ENCODE results near the gene FMN1.

Gene FMN1

DNA sequence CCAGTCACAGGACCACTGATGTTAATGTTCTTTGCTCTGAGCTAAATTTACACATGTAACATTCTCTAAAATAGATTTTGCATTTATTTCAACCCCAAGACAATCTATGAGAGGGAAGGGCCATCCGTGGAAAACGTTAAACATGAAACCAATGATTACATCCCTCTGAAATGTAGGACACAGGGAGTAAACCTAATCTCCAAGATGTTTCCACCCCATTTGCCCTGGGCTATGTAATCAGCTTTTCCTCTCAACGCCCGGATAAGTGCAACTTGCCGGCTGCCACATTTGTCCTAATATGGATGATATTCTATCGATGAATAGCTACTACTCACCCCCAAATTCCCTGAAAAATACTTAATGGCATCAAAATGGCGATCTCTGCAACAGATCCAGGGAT, 6.4 kb upstream of the FMN1 start:
- no peak for DNase-seq

- no peak for DNase-seq
Observed at GRCh38 chr15:33200444-33200843, 5.9 kb upstream of the FMN1 start.

DNA sequence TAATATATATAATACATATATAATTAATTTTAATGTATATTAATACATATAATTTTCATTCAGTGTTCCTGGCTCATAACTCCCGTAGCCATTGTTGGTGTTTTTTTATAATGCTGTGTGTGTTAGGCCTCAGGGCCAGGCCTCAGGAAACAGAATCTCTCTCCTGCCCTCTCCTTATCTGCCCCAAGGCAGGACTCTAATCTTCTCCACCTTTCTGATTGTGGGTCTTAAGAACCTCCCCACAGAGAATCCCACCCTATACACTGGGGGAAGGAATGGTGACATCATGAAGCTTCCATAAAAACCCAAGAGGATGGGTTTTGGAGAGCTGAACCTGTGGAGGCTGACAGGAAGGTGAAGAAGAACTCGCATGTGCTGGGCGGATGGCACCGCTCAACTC, 4.0 kb upstream of the FMN1 start:
- DNase-seq: no peak

DNA sequence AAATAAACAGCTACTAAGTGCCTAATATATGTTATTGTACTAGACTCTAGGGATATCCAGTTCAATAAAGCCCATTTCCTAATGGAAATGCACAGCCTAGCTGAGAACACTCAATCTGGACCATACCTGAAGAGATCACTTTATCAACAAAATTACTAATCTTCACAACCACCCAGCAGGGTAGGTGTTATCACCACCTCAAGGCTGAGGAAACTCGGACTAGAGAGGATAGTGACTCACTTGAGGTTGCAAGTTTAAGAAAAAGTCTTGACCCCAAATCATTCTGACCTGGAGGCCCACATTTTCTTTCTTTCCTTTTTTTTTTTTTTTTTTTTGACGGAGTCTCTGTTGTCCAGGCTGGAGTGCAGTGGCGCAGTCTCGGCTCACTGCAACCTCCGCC, 3.1 kb upstream of the FMN1 start:
- DNase-seq: no peak

DNA sequence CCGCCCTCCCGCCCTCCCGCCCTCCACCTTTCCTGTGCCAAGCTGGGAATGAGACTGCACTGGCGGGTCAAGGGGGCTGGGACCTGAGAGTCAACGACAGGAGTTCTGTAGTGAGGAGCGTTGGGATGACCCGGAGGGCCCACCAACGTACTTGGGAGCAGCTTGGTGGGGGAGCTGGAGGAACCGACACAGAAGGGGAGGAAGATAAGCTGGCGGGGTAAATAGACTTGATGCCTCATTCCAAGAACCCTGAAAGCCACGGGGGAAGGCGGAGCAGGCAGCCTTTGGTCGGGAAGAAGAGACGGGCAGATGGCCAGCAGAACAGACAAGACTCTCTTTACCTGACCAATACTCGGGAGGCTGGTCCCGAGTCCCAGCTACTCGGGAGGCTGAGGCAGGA, 277 bp downstream of the FMN1 start:
- no peak for DNase-seq

DNA sequence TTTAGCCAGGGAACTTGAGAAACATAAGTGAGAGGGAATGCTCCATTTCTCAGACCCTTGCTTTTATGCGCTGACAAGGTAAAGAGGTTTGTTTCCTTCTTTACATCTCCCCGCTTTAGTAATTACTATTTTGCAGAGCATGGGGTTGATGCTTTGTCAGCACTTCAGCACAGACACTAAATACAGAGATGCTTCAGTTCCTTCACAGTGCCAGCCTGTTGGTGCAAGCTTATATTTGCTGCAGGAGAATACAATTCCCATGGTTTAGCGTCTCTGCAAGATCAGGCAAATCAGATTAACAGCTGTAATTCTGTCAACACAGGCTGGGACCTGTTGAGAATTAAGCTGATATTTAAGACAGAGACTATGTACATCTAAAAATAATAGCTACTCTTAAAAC, 2.9 kb downstream of the FMN1 start:
- no peak for DNase-seq

DNA sequence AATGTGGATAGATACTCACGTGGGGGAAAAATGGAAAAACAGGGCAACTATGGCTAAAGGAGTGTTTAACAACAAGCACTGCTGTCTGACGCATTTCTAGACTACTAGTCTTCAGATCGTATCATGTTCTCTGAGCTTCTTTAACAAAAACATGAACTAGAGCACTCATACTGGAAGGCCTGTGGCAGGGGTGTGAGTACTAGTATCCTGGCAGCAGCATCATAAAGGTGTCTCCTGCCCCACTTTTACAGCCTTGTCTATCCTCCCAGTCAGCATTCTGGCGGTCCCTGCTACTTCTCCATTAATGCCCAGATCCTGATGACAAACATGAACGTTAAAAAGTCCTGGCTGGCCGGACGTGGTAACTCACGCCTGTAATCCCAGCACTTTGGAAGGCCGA, 4.0 kb downstream of the FMN1 start:
- DNase-seq: no peak

DNA sequence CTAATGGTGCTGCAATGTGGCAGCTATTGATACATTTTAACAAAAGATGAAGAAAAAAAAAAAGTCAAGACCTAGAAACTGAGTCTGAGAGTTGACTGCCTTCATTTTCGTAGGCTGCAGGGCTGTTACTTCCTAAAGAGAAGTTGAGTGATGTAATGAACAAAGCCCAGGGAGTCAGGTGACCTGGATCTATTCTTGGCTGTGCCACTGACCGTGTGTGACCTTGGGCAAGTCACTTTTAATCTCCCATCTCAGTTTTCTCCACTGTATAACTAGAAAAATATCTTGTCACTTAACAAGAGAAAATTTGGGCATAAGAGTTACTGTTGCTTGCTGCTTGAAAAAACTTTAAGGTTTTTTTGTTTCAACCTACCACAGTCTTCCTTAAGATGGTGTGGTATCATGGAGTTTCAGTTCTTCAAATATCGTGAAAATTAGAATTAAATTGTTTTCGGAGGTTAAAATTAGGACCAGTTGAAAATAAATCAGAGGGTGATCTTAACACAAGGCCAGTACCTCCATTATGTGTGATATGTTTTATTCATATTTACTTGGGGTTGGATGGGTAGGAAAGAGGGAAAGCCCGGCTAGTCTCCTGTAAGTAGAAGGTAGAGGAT, 5.8 kb downstream of the FMN1 start:
- DNase-seq: no peak

GRCh38 chr15:33188159-33188558, 6.4 kb downstream of the FMN1 start:
- DNase-seq: no peak

DNA sequence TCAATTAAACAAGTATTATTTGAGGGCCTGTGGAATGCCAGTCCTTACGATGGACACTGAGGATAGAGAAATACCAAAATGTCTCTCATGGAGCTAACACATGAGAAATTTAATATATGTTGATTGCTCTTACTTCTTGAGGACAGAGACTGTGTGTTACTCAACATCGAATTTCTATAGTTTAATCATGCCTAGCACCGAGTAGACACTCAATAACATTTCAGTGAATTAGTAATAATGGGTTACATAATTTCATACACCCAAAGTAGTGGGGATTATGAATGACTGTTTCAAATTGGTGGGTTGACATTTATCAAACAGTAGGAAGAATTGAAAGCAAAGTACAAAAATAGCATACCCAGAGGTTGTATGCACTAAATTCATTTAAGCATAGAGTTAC, 11.2 kb downstream of the FMN1 start:
- no peak for DNase-seq

DNA sequence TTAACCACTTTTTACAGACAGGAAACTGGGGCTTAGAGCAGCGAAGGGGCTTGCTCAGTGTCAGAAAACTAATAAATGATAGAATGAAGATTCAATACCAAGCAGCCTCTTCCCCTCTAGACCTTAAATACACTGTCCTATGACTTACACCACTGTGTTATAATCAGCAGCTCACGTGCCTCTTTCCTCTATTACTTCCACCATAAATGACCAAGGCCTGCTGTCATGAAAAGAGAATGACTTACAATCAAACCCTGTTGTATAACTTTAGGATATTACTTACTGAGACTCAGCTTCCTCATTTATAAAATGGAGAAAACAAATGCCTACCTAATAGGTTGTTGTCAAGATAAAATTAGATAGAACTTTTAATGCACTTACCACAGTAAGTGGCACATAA, 11.6 kb downstream of the FMN1 start:
- no peak for DNase-seq

DNA sequence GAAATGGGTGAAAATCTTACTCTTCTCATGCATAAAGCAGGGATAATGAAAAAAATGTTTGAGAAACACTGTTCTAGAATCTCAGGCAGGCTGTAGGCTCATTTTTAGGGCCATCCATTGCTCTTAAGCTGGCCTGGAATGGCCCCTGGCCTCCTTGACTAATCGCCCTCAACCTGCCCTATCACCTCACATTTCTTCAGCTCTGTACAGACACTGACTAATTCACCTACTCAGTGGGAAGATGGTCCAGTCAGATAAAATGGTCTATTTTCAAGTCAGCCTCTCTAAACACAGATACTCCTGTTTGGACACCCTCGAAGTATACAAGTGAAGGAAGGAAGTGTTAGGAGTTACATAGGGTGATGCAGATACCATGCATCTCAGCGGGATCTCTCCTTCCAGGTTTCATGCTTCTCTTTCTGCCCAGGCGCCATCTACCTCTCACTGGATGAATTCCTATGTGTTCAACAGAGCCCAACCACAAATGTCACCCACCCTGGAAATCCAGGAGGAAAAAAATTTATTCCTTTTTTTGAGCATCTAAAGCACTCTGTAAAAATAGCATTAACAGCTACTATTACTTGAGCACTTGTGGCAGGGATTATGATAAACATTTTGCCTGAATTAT, 12.1 kb downstream of the FMN1 start:
- no peak for DNase-seq

- no peak for DNase-seq
Observed at GRCh38 chr15:33179874-33180273, 14.6 kb downstream of the FMN1 start.

- DNase-seq: no peak
Observed at GRCh38 chr15:33171202-33171601, 23.3 kb downstream of the FMN1 start.

DNA sequence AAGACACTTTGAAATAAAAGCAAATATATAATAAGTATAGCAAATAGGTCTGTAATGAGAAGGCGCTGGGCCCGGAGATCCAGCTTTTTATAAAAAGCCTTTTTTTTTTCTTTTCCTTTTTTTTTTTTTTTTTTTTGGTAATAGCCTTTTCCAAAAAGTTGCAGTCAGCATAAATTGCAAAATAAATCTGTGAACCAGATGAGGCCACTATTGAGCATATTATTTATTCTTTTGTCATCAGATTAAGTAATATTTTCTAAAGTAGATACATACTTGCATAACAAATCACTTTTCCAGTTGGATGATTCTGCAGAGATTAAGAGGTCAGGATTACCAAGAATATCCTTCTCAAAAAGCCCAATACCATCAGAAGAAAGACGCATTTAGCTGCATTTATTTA, 24.9 kb downstream of the FMN1 start:
- DNase-seq: no peak

- DNase-seq: no peak
Observed at GRCh38 chr15:33168444-33168843, 26.1 kb downstream of the FMN1 start.

- no peak for DNase-seq
Observed at GRCh38 chr15:33163816-33164215, 30.7 kb downstream of the FMN1 start.

DNA sequence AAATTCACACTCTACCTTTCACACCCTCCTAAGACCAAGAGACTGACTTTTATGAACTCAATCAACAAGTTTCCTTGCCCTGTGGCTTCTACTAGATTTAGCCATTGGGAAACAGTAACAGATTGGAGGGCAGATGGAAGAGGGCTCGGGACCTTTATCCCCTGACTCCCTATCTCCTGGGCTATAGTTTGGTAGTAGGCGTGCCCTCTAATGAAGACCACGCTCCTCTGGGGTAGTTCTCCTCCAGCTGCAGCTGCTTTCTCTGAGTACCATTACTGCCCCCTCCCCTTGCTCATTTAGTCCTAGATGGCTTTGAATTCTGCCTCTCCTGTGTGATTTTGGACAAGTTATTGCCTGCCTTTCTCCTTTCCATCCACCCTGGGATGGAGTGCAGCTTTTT, 33.3 kb downstream of the FMN1 start:
- DNase-seq: no peak

DNA sequence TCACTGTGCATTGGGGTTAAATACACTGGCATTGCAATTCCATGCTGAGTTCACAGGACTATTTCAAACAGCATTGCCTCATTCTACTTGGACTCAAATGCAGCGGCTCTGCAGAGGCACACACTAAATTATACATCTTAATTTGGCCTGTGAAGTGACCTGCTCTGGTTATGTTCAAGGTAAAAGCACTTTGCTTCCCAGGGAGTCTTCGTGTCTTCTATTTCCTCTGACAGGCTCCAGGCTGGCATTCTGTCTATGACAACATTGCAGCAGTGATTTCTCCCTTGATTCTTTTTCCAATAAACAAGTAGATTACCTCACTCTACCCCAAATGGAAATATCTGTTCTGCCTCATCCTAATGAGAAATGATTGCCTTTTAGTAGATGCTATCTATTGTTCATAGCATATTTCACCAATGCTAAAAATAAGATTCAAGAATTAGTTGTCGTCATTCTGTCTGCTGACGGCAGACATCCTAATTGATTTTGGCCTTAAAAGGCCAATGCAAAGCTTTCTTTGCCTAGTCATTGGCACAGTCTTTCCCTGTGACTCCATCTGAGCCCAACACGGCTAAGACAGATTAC, 33.8 kb downstream of the FMN1 start:
- DNase-seq: no peak

DNA sequence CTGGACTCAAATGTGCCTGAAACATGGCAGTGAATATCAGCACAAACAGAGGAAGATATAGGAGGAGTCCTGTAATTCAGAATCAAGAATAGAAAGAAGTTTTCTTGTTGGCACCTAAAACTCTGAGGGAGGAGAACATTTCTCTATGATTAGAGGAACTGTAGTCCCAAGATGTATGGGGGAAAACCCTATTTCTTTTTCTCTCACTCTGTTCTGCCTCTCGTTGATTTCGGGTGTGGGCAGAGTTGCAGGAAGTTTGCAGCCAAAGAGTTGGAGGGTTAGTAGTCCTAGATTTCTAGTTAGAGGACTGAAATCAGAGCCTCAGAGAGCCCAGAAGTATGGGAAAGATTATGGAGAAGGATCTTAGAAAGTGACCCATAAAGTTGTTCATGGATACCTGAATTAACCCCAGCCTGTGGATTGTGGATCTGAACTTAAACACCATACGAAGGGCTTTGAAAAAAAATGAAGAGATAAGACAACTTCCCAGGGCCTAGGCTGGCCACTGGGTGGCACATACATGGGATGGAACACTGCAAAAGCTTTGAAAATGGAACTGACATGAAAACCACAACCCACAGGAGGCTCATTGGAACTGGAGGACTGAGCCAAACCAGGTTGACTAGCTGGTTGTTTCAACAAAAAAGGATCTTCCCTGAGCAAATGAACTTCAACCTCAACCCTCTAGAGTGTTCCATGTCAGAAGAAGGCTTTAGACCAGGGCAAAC, 34.6 kb downstream of the FMN1 start:
- DNase-seq: no peak

DNA sequence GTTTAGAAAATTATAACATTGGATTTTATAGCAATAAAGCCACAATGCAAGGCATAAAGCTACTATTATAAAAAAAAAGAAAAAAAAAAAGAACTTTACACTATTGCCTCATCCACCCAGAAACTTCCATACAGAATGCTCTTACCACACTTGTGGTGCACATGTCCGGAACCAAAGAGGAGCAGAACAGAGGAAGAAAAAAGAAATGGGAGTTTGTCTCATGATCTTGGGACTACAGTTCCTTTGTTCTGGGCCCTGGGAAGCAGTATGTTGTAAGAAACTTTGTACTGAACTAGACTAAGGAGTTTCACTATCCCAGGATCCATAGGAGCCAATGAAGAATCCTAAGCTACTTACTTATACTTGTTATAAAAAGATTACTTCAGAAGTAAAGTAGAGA, 36.1 kb downstream of the FMN1 start:
- DNase-seq: no peak

- no peak for DNase-seq
Observed at GRCh38 chr15:33157371-33158037, 37.0 kb downstream of the FMN1 start.

DNA sequence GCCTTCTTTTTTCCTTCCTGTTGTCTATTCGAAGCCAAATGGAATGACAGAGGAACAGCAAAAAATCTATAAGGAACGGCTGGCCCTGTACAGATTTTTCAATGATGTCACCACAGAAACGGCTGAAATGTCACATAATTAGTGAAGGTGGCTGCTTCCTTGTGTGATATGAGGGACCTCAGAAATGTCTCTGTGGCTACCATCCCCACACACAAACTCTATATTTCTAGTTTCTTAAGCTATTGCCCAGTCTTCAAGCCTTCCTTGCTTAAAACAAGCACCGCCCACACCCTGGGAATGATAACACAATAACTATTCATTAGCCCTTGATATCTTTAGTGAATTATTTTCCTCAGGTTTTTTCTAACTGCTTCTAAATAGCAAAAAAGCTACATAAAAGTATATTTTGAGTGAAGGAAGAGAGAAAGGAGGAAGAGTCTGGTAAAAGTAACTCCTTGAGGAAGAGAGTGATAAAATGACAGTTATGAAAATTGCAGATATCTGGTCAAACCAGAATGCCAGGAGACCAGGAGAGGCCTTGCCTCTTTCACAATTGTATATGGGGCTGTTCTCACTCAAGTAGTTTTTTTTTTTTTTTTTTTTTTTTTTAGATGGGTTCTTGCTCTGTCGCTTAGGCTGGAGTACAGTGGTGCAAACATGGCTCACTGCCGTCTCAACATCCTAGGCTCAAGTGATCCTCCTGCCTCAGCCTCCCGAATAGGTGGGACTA, 38.7 kb downstream of the FMN1 start:
- no peak for DNase-seq

Data from CD4-positive, alpha-beta T cell treated with Interleukin-4 for 4 hours (primary cell).